ENCODE measurements around the gene PSAT1. TPM values are rescaled to one million over a fixed set of nuclear protein-coding genes. Genes with fewer than 3 reads are reported as not detected.

PSAT1 gene
- total and polyA plus RNA-seq, 2 of the 8 experiments (the other 6 are each of a cell fraction or from before 2014, with no cell fraction given) = 204 to 341 TPM

Other genes starting within 250 kb of the PSAT1 start
- gene CEP78, start 61.0 kb upstream of the PSAT1 start, total RNA-seq (2021; fragmentation: NEBNext Ultra II Directional; extraction: Animal tissue kit (Norgen Biotek cat#: 25700)) = 38.7 and 40.9 TPM in 2 replicates
- gene CEP78, start 61.0 kb upstream of the PSAT1 start, polyA plus RNA-seq (2011; rRNA removed) = 10.3 and 17.1 TPM in 2 replicates

Measured in H1 (cell line).